ENCODE data around the gene ANAPC4. TPM values are rescaled to one million over a fixed set of nuclear protein-coding genes. Genes with fewer than 3 reads are reported as not detected.

ANAPC4 gene
- total and polyA plus RNA-seq, 2 of the 4 experiments (the other 2 are of a cell fraction): 12.4 to 18.3 TPM

GRCh38 chr4:25452081-25452480 is 75.0 kb downstream of the ANAPC4 start:
- POLR2A ChIA-PET (ENCODE audit: unreplicated experiment): no interaction called here

More at GRCh38 chr4:25452081-25452480, 75.0 kb downstream of the ANAPC4 start:
- no peak overlapping the region for H3K4ac ChIP-seq (ENCODE audit: low read depth, low read length)
- TF ChIP-seq RAD21 (IDR thresholded peaks at IDR 0.05; ENCODE audit: low read length) (no peak), CHD1 (IDR thresholded peaks at IDR 0.05; ENCODE audit: low read depth, low read length) (no peak), MAFK (IDR thresholded peaks at IDR 0.05; ENCODE audit: low read depth, low read length) (no peak), CEBPB (IDR thresholded peaks at IDR 0.05; ENCODE audit: low read depth, low read length) (no peak), POLR2A (IDR thresholded peaks at IDR 0.05; ENCODE audit: low read depth, low read length) (no peak), RFX5 (IDR thresholded peaks at IDR 0.05; ENCODE audit: low read depth, low read length) (no peak), FOS (IDR thresholded peaks at IDR 0.05; ENCODE audit: low read depth, low read length) (no peak)
- TF ChIP-seq, protein P1, sequence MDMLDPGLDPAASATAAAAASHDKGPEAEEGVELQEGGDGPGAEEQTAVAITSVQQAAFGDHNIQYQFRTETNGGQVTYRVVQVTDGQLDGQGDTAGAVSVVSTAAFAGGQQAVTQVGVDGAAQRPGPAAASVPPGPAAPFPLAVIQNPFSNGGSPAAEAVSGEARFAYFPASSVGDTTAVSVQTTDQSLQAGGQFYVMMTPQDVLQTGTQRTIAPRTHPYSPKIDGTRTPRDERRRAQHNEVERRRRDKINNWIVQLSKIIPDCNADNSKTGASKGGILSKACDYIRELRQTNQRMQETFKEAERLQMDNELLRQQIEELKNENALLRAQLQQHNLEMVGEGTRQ (IDR thresholded peaks at IDR 0.05; ENCODE audit: low read depth, low read length): no peak
- no peak for DNase-seq
- intact Hi-C loops (cut with micrococcal nuclease) (no loop called here), dilution Hi-C loops (cut with HindIII; ENCODE audit: low sequenced_read_pairs, unreplicated experiment) (no loop called here), in situ Hi-C loops (cut with MboI; ENCODE audit: low sequenced_read_pairs) (no loop called here)
- no peak overlapping the region for H4K91ac ChIP-seq (ENCODE audit: insufficient read depth, low read depth, low read length)
- H3K9me3 ChIP-seq (ENCODE audit: control insufficient read depth, insufficient read depth, low read length): no peaks in the 10 kb centered on the region
- no TSS peak for BruUV-seq (replicated peaks)
- CTCF ChIA-PET: no interaction called here
- no peak overlapping the region for H4K5ac ChIP-seq (ENCODE audit: low read depth, low read length)
- no peak overlapping the region for H2AK5ac ChIP-seq (ENCODE audit: low read depth, low read length)
- H2BK120ac ChIP-seq (ENCODE audit: low read depth, low read length): no peak overlapping the region
- H3K27me3 ChIP-seq (ENCODE audit: control insufficient read depth, insufficient read depth, low read length): peaks cover 7% of the 10 kb centered on the region
- no peak overlapping the region for H3K56ac ChIP-seq (ENCODE audit: extremely low read depth, insufficient read depth, low read length)
- no peak overlapping the region for H3K4me2 ChIP-seq (ENCODE audit: low read depth, low read length)
- H4K20me1 ChIP-seq (ENCODE audit: insufficient read depth, low read length): no peaks in the 10 kb centered on the region
- no peak overlapping the region for H3K27ac ChIP-seq (ENCODE audit: insufficient read depth, low read length)
- WGBS, 2 experiments (ENCODE audit: extremely low coverage in 2 of 2, insufficient read length in 1 of 2): 86% methylated on average over 1 of the region's 7 CpGs; no CpG with 5 or more reads in 1 of the 2 experiments
- H3K36me3 ChIP-seq (ENCODE audit: control insufficient read depth, insufficient read depth, low read length): no peaks in the 10 kb centered on the region
- no peak overlapping the region for H3K23ac ChIP-seq (ENCODE audit: low read depth, low read length)
- no peak overlapping the region for H2AK9ac ChIP-seq (replicated peaks; ENCODE audit: low read depth, low read length, poor library complexity)
- no peak for ATAC-seq (ENCODE audit: low read depth)
- H3K4me1 ChIP-seq (ENCODE audit: control insufficient read depth, insufficient read depth, low read length): no peaks in the 10 kb centered on the region
- no peak overlapping the region for H2BK15ac ChIP-seq (ENCODE audit: low read depth, low read length)
- H3K14ac ChIP-seq (replicated peaks; ENCODE audit: low read depth, low read length): no peak overlapping the region
- no peak overlapping the region for H3K18ac ChIP-seq (ENCODE audit: low read depth, low read length)
- no peak overlapping the region for H2BK5ac ChIP-seq (ENCODE audit: low read depth, low read length, poor library complexity, severe bottlenecking)
- no peak overlapping the region for H3K9ac ChIP-seq (ENCODE audit: low read depth, low read length)
- H3K4me3 ChIP-seq (ENCODE audit: insufficient read depth, low read depth, low read length): no peak overlapping the region
- H2BK20ac ChIP-seq (ENCODE audit: low read depth, low read length): no peak overlapping the region
- H4K8ac ChIP-seq (ENCODE audit: low read depth in 2 of 2, low read length in 2 of 2): no peak overlapping the region
- H3K79me1 ChIP-seq (ENCODE audit: low read depth in 1 of 2, low read length in 2 of 2): no peaks in the 10 kb centered on the region
- H3K9me1 ChIP-seq (ENCODE audit: insufficient read depth, low read length): 0 out of 2 replicates have a peak, but pooled peaks cover 3% of the 10 kb centered on the region
- H2AFZ ChIP-seq (replicated peaks; ENCODE audit: low read length, poor library complexity): no peak overlapping the region
